SK-N-SH treated with all-trans-retinoic acid at 6 μM for 48 hours (cell line): ENCODE measurements around the gene POLR3A.

Experiments used
- ATAC-seq: fragments of 200-7000 bp; cut with Tn5 transposase; 3 replicates; pipeline ENCODE4 v1.9.1; 2020; ENCODE audit warnings: mild to moderate bottlenecking, moderate library complexity
- ARNTL ChIP-seq: fragments of 450-650 bp; formaldehyde crosslinking; IDR thresholded peaks from 2 replicates; pipeline ENCODE4 v1.5.0; 2020; ENCODE audit warnings: low read depth, mild to moderate bottlenecking, moderate library complexity, borderline replicate concordance
- BACH2 ChIP-seq: fragments of 250-450 bp; sonication (Bioruptor Pico); IDR thresholded peaks from 2 replicates; pipeline ENCODE4 v1.9.0; 2021; ENCODE audit warnings: mild to moderate bottlenecking, borderline replicate concordance
- CREB5 ChIP-seq: fragments of 250-450 bp; sonication (Bioruptor Pico); IDR thresholded peaks from 2 replicates; pipeline ENCODE4 v1.5.1; 2020; ENCODE audit warnings: low read depth, mild to moderate bottlenecking, moderate library complexity
- CSDC2 ChIP-seq: fragments of 250-450 bp; sonication (Bioruptor Pico); IDR thresholded peaks from 2 replicates; pipeline ENCODE4 v1.5.0; 2020; ENCODE audit warnings: mild to moderate bottlenecking, moderate library complexity
- CSRNP3 ChIP-seq: fragments of 250-450 bp; sonication (Bioruptor Pico); IDR thresholded peaks from 2 replicates; pipeline ENCODE4 v1.5.1; 2021; ENCODE audit warnings: mild to moderate bottlenecking, moderate library complexity
- ESRRG ChIP-seq: fragments of 250-450 bp; sonication (Bioruptor Pico); IDR thresholded peaks from 2 replicates; pipeline ENCODE4 v1.6.1; 2021; ENCODE audit warnings: mild to moderate bottlenecking
- GLIS3 ChIP-seq: fragments of 250-450 bp; sonication (Bioruptor Pico); IDR thresholded peaks from 2 replicates; pipeline ENCODE4 v1.5.0; 2020; ENCODE audit warnings: mild to moderate bottlenecking, moderate library complexity
- ISL1 ChIP-seq: fragments of 250-450 bp; sonication (Bioruptor Pico); IDR thresholded peaks from 2 replicates; pipeline ENCODE4 v2.1.2; 2022; ENCODE audit warnings: mild to moderate bottlenecking, moderate library complexity
- PATZ1 ChIP-seq: fragments of 250-450 bp; sonication (Bioruptor Pico); IDR thresholded peaks from 2 replicates; pipeline ENCODE4 v1.8.0; 2020; ENCODE audit warnings: mild to moderate bottlenecking, moderate library complexity, borderline replicate concordance
- POU6F1 ChIP-seq: fragments of 250-450 bp; sonication (Bioruptor Pico); IDR thresholded peaks from 2 replicates; pipeline ENCODE4 v1.8.0; 2021; ENCODE audit warnings: low read depth, mild to moderate bottlenecking, moderate library complexity, borderline replicate concordance
- RARB ChIP-seq: fragments of 250-450 bp; sonication (Bioruptor Pico); IDR thresholded peaks from 2 replicates; pipeline ENCODE4 v1.8.0; 2021; ENCODE audit warnings: mild to moderate bottlenecking, moderate library complexity
- SNAI2 ChIP-seq: fragments of 250-450 bp; sonication (Bioruptor Pico); IDR thresholded peaks from 2 replicates; pipeline ENCODE4 v1.5.0; 2020; ENCODE audit warnings: mild to moderate bottlenecking, moderate library complexity
- TCF4 ChIP-seq: fragments of 250-450 bp; sonication (Bioruptor Pico); IDR thresholded peaks from 2 replicates; pipeline ENCODE4 v1.8.0; 2021; ENCODE audit warnings: mild to moderate bottlenecking, moderate library complexity, borderline replicate concordance
- TOX ChIP-seq: fragments of 250-450 bp; sonication (Bioruptor Pico); IDR thresholded peaks from 2 replicates; pipeline ENCODE4 v1.8.0; 2021; ENCODE audit warnings: mild to moderate bottlenecking, moderate library complexity, borderline replicate concordance
- TSHZ2 ChIP-seq: fragments of 250-450 bp; sonication (Bioruptor Pico); IDR thresholded peaks from 2 replicates; pipeline ENCODE4 v1.5.0; 2020; ENCODE audit warnings: mild to moderate bottlenecking, moderate library complexity
- ZC3H10 ChIP-seq: fragments of 250-450 bp; sonication (Bioruptor Pico); IDR thresholded peaks from 2 replicates; pipeline ENCODE4 v1.5.1; 2021; ENCODE audit warnings: mild to moderate bottlenecking, moderate library complexity
- ZFP3 ChIP-seq: fragments of 250-450 bp; sonication (Bioruptor Pico); IDR thresholded peaks from 2 replicates; pipeline ENCODE4 v1.5.0; 2020; ENCODE audit warnings: mild to moderate bottlenecking, moderate library complexity
- ZFP30 ChIP-seq: fragments of 450-650 bp; formaldehyde crosslinking; IDR thresholded peaks from 2 replicates; pipeline ENCODE4 v1.5.0; 2022; ENCODE audit warnings: mild to moderate bottlenecking, moderate library complexity
- ZNF565 ChIP-seq: fragments of 450-650 bp; formaldehyde crosslinking; conservative IDR thresholded peaks from 2 replicates; pipeline ENCODE4 v1.5.0; 2020; ENCODE audit warnings: low read depth, mild to moderate bottlenecking, moderate library complexity
- ZNF70 ChIP-seq: fragments of 450-650 bp; formaldehyde crosslinking; IDR thresholded peaks from 2 replicates; pipeline ENCODE4 v1.5.0; 2020; ENCODE audit warnings: mild to moderate bottlenecking, moderate library complexity
- ZNF8 ChIP-seq: fragments of 450-650 bp; formaldehyde crosslinking; IDR thresholded peaks from 2 replicates; pipeline ENCODE4 v1.5.0; 2020; ENCODE audit warnings: mild to moderate bottlenecking, moderate library complexity

The POLR3A gene

GRCh38 chr10:77964811-77965210 lies 64.5 kb downstream of the POLR3A start:
- ATAC-seq, result no peak
- TF ChIP-seq TOX, result no peak
- TF ChIP-seq GLIS3 (CRISPR knock-in tag), result no peak
- no peak for TF ChIP-seq RARB (CRISPR knock-in tag)
- TF ChIP-seq ZNF565 (CRISPR knock-in tag), result no peak
- TF ChIP-seq ZFP30 (CRISPR knock-in tag), result no peak
- no peak for TF ChIP-seq ZC3H10 (CRISPR knock-in tag)
- TF ChIP-seq SNAI2 (CRISPR knock-in tag), result no peak
- TF ChIP-seq CSDC2 (CRISPR knock-in tag), result no peak
- no peak for TF ChIP-seq TCF4 (CRISPR knock-in tag)
- no peak for TF ChIP-seq CREB5
- no peak for TF ChIP-seq ISL1 (CRISPR knock-in tag)
- TF ChIP-seq ZFP3, result no peak
- no peak for TF ChIP-seq ESRRG
- no peak for TF ChIP-seq POU6F1 (CRISPR knock-in tag)
- TF ChIP-seq BACH2 (CRISPR knock-in tag), result no peak
- no peak for TF ChIP-seq TSHZ2 (CRISPR knock-in tag)
- no peak for TF ChIP-seq ZNF8 (CRISPR knock-in tag)
- TF ChIP-seq PATZ1, result no peak
- TF ChIP-seq CSRNP3 (CRISPR knock-in tag), result no peak

- no peak for TF ChIP-seq ZFP30 (CRISPR knock-in tag)
- TF ChIP-seq ARNTL (CRISPR knock-in tag), result no peak
- TF ChIP-seq TOX, result no peak
- no peak for TF ChIP-seq SNAI2 (CRISPR knock-in tag)
- TF ChIP-seq POU6F1 (CRISPR knock-in tag), result no peak
- TF ChIP-seq GLIS3 (CRISPR knock-in tag), result no peak
- TF ChIP-seq ESRRG, result no peak
- no peak for TF ChIP-seq ZNF70 (CRISPR knock-in tag)
- TF ChIP-seq TCF4 (CRISPR knock-in tag), result no peak
Measured at GRCh38 chr10:77963901-77964300, 65.4 kb downstream of the POLR3A start.

More at GRCh38 chr10:77963901-77964300, 65.4 kb downstream of the POLR3A start:
- no peak for ATAC-seq
